NT2/D1 (cell line): Measurements from ENCODE around the gene BPTF.
"Not testable (repeated sequence)": the region's sequence is repeated elsewhere in the genome, so short reads cannot be mapped to it uniquely, and the experiment has no call there.

Source experiments
- DNase-seq: peaks from one replicate; pipeline ENCODE4 v3.0.0-alpha.2; 2011; ENCODE audit warnings: low read depth, low spot score
- H3K27me3 ChIP-seq: 2 replicates; pipeline ENCODE4 v1.6.0; 2011; ENCODE audit warnings: mild to moderate bottlenecking; ENCODE audit not compliant: insufficient read length, insufficient read depth
- H3K36me3 ChIP-seq: 2 replicates; pipeline ENCODE4 v1.6.1; 2011; ENCODE audit warnings: mild to moderate bottlenecking, low read length, mixed read lengths; ENCODE audit not compliant: insufficient read depth, insufficient read length
- H3K4me1 ChIP-seq: 2 replicates; pipeline ENCODE4 v1.5.1; 2011; ENCODE audit not compliant: insufficient read depth, insufficient read length
- H3K4me3 ChIP-seq: 2 replicates; pipeline ENCODE4 v1.5.1; 2011; ENCODE audit warnings: low read depth; ENCODE audit not compliant: insufficient read length
- H3K9ac ChIP-seq: 2 replicates; pipeline ENCODE4 v1.6.0; 2011; ENCODE audit warnings: low read depth; ENCODE audit not compliant: insufficient read length
- H3K9me3 ChIP-seq: 2 replicates; pipeline ENCODE4 v1.5.1; 2011; ENCODE audit warnings: mild to moderate bottlenecking, low read length; ENCODE audit not compliant: insufficient read depth
- SUZ12 ChIP-seq: IDR thresholded peaks from 2 replicates; pipeline ENCODE4 v1.6.1; 2011; ENCODE audit not compliant: insufficient read length, insufficient read depth; ENCODE audit errors: extremely low read depth
- YY1 ChIP-seq: IDR thresholded peaks from 2 replicates; pipeline ENCODE4 v1.6.1; 2011; ENCODE audit not compliant: insufficient read length, insufficient read depth
- ZNF274 ChIP-seq: IDR thresholded peaks from 2 replicates; pipeline ENCODE4 v1.6.1; 2011; ENCODE audit warnings: mild to moderate bottlenecking, low read depth, low read length

Gene BPTF

DNA sequence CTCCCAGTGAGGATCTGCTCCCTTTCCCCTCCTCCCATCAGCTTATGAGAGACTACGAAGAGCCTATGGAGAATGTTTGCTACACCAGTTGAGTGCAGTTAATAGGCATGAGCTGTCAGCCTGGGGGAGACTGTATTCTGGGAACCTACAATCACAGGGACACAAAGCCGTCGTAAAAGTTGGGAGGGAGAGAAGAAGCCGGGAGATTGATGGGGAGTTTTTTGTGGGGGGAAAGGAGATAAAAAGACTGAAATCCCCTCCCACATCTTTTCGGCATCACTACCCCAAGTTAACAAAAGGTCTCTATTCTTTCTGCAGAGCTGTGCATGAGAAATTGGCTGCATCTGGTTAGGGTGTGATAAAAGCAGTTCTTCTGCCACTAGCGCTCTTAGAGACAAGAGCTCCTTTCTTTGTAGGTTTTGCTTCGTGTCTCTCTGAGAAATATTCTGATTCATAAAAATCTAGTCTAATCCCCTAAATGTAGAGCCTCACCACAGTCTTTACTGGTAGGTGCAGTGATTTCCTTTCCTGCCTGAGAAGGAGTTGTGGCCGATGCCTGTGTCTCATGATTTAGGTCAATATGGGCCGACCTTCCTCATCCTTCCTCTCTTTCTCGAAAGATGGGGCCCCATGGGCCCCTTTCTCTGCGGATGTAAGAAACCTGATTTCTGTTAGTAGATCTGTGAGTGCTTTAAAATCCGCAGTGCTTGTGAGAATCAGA is 77.4 kb downstream of the BPTF start:
- Histone ChIP-seq H3K9ac (no peak overlapping the region), H3K27me3 (no peaks in the 10 kb centered on the region), H3K9me3 (no peaks in the 10 kb centered on the region), H3K36me3 (peaks cover 61% of the 10 kb centered on the region), H3K4me1 (no peaks in the 10 kb centered on the region), H3K4me3 (no peak overlapping the region)
- no peak for TF ChIP-seq YY1
- no peak for TF ChIP-seq SUZ12
- TF ChIP-seq ZNF274: no peak
- no peak for DNase-seq

DNA sequence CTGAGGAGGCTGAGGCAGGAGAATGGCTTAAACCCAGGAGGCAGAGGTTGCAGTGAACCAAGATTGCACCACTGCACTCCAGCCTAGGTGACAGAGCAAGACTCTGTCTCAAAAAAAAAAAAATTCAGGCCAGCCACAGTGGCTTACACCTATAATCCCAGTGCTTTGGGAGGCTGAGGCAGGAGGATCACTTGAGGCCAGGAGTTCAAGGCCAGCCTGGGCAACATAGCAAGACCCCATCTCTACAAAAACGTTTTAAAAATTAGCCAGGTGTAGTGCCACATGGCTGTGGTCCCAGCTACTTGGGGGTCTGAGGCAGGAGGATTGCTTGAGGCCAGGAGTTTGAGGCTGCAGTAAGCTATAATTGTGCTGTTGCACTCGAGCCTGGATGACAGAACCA is 80.0 kb downstream of the BPTF start:
- not testable (repeated sequence) for DNase-seq, H3K9me3 ChIP-seq, H3K4me1 ChIP-seq, H3K27me3 ChIP-seq, H3K4me3 ChIP-seq, H3K9ac ChIP-seq
- H3K36me3 ChIP-seq: peaks cover 61% of the 10 kb centered on the region

DNA sequence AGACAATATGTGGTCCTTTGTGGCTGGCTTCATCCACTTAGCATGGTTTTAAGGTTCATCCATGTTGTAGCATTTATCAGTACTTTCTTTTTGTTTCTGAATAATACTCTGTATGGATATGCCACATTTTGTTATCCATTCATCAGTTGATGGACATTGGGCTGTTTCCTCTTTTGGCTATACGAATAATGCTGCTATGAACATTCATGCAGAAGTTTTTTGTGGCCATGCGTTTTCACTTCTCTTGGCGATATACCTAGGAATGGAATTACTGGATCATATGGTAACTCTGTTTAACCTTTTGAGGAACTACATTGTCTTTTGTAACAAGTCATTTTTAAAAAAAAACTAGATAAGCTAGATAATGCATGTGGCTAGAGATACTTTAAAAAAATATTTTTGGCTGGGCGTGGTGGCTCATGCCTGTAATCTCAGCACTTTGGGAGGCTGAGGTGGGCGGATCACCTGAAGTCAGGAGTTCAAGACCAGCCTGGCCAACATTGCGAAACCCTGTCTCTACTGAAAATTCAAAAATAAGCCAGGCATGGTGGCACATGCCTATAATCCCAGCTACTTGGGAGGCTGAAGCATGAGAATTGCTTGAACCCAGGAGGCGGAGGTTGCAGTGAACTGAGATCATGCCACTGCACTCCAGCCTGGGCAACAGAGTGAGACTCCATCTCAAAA is 85.0 kb downstream of the BPTF start:
- not testable (repeated sequence) for DNase-seq, H3K9ac ChIP-seq, H3K4me3 ChIP-seq, H3K9me3 ChIP-seq, H3K27me3 ChIP-seq, H3K4me1 ChIP-seq
- H3K36me3 ChIP-seq: peaks cover 62% of the 10 kb centered on the region

DNA sequence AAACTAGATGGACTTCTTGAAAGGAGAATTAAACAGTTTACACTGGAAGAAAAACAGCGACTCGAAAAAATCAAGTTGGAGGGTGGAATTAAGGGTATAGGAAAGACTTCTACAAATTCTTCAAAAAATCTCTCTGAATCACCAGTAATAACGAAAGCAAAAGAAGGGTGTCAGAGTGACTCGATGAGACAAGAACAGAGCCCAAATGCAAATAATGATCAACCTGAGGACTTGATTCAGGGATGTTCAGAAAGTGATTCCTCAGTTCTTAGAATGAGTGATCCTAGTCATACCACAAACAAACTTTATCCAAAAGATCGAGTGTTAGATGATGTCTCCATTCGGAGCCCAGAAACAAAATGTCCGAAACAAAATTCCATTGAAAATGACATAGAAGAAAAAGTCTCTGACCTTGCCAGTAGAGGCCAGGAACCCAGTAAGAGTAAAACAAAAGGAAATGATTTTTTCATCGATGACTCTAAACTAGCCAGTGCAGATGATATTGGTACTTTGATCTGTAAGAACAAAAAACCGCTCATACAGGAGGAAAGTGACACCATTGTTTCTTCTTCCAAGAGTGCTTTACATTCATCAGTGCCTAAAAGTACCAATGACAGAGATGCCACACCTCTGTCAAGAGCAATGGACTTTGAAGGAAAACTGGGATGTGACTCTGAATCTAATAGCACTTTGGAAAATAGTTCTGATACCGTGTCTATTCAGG is 85.9 kb downstream of the BPTF start:
- peaks cover 56% of the 10 kb centered on the region for H3K36me3 ChIP-seq
- H3K9ac ChIP-seq: no peak overlapping the region

DNA sequence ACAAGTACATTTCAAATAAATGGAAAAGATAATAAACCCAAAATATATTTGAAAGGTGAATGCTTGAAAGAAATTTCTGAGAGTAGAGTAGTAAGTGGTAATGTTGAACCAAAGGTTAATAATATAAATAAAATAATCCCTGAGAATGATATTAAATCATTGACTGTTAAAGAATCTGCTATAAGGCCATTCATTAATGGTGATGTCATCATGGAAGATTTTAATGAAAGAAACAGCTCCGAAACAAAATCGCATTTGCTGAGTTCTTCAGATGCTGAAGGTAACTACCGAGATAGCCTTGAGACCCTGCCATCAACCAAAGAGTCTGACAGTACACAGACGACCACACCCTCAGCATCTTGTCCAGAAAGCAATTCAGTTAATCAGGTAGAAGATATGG is 86.8 kb downstream of the BPTF start:
- DNase-seq: no peak
- H3K9me3 ChIP-seq: no peaks in the 10 kb centered on the region
- H3K36me3 ChIP-seq: peaks cover 56% of the 10 kb centered on the region
- TF ChIP-seq SUZ12: no peak
- no peak for TF ChIP-seq YY1
- no peak for TF ChIP-seq ZNF274
- no peak overlapping the region for H3K9ac ChIP-seq
- no peak overlapping the region for H3K4me3 ChIP-seq
- no peaks in the 10 kb centered on the region for H3K4me1 ChIP-seq
- no peaks in the 10 kb centered on the region for H3K27me3 ChIP-seq

More for the DNA sequence above, 85.9 kb downstream of the BPTF start:
- Histone ChIP-seq H3K27me3 (no peaks in the 10 kb centered on the region), H3K9me3 (no peaks in the 10 kb centered on the region), H3K4me1 (no peaks in the 10 kb centered on the region), H3K4me3 (no peak overlapping the region)
- DNase-seq: no peak
- no peak for TF ChIP-seq SUZ12

DNA sequence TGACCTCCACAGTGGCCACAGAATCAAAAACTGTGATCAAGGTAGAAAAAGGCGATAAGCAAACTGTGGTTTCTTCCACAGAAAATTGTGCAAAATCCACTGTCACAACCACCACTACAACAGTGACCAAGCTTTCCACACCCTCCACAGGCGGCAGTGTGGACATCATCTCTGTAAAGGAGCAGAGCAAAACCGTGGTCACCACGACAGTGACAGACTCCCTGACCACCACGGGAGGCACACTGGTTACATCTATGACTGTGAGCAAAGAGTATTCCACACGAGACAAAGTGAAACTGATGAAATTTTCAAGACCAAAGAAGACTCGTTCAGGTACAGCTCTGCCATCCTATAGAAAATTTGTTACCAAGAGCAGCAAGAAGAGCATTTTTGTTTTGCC is 87.4 kb downstream of the BPTF start:
- Histone ChIP-seq H3K9me3 (no peaks in the 10 kb centered on the region), H3K36me3 (peaks cover 53% of the 10 kb centered on the region), H3K27me3 (no peaks in the 10 kb centered on the region), H3K4me3 (no peak overlapping the region), H3K9ac (no peak overlapping the region), H3K4me1 (no peaks in the 10 kb centered on the region)
- no peak for TF ChIP-seq ZNF274
- TF ChIP-seq YY1: no peak
- TF ChIP-seq SUZ12: no peak
- no peak for DNase-seq

DNA sequence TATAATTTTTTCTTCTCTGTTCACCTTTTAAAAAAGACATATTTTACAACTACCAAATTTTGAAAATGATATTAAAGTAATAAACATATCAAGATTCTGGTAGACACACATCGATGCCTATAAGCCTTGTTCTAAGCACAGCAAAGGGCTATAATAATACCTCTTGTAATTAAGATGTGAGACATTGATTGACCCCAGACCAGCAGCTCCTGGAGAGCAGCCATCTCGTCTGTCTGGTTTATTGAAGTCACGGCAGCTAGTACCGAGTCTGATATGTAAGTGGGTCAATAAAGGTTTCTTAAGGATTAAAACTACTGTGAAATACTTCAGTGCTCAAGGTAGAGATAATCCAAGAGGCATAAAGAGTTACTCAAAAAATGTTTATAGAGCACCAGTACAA is 94.9 kb downstream of the BPTF start:
- H3K9me3 ChIP-seq: no peaks in the 10 kb centered on the region
- no peaks in the 10 kb centered on the region for H3K4me1 ChIP-seq
- TF ChIP-seq ZNF274 (no peak), SUZ12 (no peak), YY1 (no peak)
- no peak overlapping the region for H3K9ac ChIP-seq
- DNase-seq: no peak
- H3K4me3 ChIP-seq: no peak overlapping the region
- peaks cover 56% of the 10 kb centered on the region for H3K36me3 ChIP-seq
- no peaks in the 10 kb centered on the region for H3K27me3 ChIP-seq
